Activated CD8-positive, alpha-beta T cell treated with anti-CD3 and anti-CD28 coated beads for 36 hours (primary cell): ENCODE results near the gene MRM2. TPM values are rescaled to one million over a fixed set of nuclear protein-coding genes. Genes with fewer than 3 reads are reported as not detected.

Experiments
- ATAC-seq: fragments of 200-7000 bp; cut with Tn5 transposase; one replicate; pipeline ENCODE4 v1.10.0; 2021; ENCODE audit warnings: mild to moderate bottlenecking, moderate library complexity
- CTCF ChIA-PET: fragments of 350-600 bp; sonication (Branson Sonifier 250); formaldehyde crosslinking; loops from one replicate; lab custom pipeline; 2021; ENCODE audit warnings: antibody characterized with exemption; lab: Charles Lee
- POLR2A ChIA-PET: fragments of 350-600 bp; sonication (Branson Sonifier 250); formaldehyde crosslinking; loops from one replicate; lab custom pipeline; 2021; ENCODE audit warnings: antibody characterized with exemption; lab: Charles Lee
- DNase-seq: peaks from one replicate; pipeline ENCODE4 v3.0.0-alpha.2; 2020
- H3K27ac Mint-ChIP-seq: one replicate; pipeline ENCODE4 v1.8.0; 2021; ENCODE audit warnings: mild to moderate bottlenecking, mixed read lengths
- H3K27me3 Mint-ChIP-seq: one replicate; pipeline ENCODE4 v1.8.0; 2021; ENCODE audit warnings: mixed read lengths
- H3K36me3 Mint-ChIP-seq: one replicate; pipeline ENCODE4 v1.8.0; 2021; ENCODE audit warnings: low read depth, mixed read lengths
- H3K4me1 Mint-ChIP-seq: one replicate; pipeline ENCODE4 v1.8.0; 2021; ENCODE audit warnings: low read depth, mixed read lengths
- H3K4me3 Mint-ChIP-seq: one replicate; pipeline ENCODE4 v1.8.0; 2021; ENCODE audit warnings: mild to moderate bottlenecking, moderate library complexity, mixed read lengths
- H3K9me3 Mint-ChIP-seq: one replicate; pipeline ENCODE4 v1.8.0; 2021; ENCODE audit warnings: mixed read lengths
- CTCF ChIP-seq: fragments of 200-600 bp; IDR thresholded peaks from one replicate; pipeline ENCODE4 v1.8.0; 2022; ENCODE audit warnings: antibody characterized with exemption, mild to moderate bottlenecking
- intact Hi-C: fragments of 100-400 bp; cut with micrococcal nuclease; formaldehyde crosslinking; loops from one replicate; pipeline ENCODE4 v1.10.0; 2022
- total RNA-seq, 2 experiments: library from RNA; stranded (reverse); gene quantifications; one replicate each; pipeline ENCODE4 v1.2.3, GENCODE V29; 2021

The MRM2 gene
- total RNA-seq, 2 experiments from 2014 or later: 30.3 to 31.9 TPM

GRCh38 chr7:2259480-2259879, 17.5 kb upstream of the MRM2 start:
- ChIA-PET POLR2A (no interaction called here), CTCF (interaction anchor here (1.9 to 2.4 kb wide), 2 partner anchors 12 to 88 kb away, joined by 5 to 9 read pairs; no protein-coding TSS in a partner anchor)
- no peak for TF ChIP-seq CTCF
- Mint-ChIP-seq H3K4me1 (peaks cover 14% of the 10 kb centered on the region), H3K27ac (peak overlapping the region; percentile 58), H3K36me3 (peaks cover 11% of the 10 kb centered on the region), H3K4me3 (no peak overlapping the region), H3K9me3 (no peaks in the 10 kb centered on the region), H3K27me3 (no peaks in the 10 kb centered on the region)
- ATAC-seq (no peak), DNase-seq (no peak)
- intact Hi-C loops: no loop called here

- Mint-ChIP-seq H3K27me3 (no peaks in the 10 kb centered on the region), H3K27ac (no peak overlapping the region), H3K4me3 (no peak overlapping the region), H3K9me3 (no peaks in the 10 kb centered on the region), H3K4me1 (peaks cover 14% of the 10 kb centered on the region), H3K36me3 (peaks cover 6% of the 10 kb centered on the region)
- ChIA-PET POLR2A (no interaction called here), CTCF (interaction anchor here (1.9 to 2.4 kb wide), 2 partner anchors 11 to 89 kb away, joined by 5 to 9 read pairs; no protein-coding TSS in a partner anchor)
- ATAC-seq (peak; percentile 32), DNase-seq (no peak)
- intact Hi-C loops: no loop called here
- TF ChIP-seq CTCF: no peak
Observed at GRCh38 chr7:2258661-2259365, 16.8 kb upstream of the MRM2 start.

GRCh38 chr7:2257651-2258050, 15.6 kb upstream of the MRM2 start:
- no peak for TF ChIP-seq CTCF
- no peaks in the 10 kb centered on the region for H3K9me3 Mint-ChIP-seq
- H3K36me3 Mint-ChIP-seq: peaks cover 5% of the 10 kb centered on the region
- intact Hi-C loops: no loop called here
- no peak for DNase-seq
- CTCF ChIA-PET: no interaction called here
- ATAC-seq: no peak
- H3K4me3 Mint-ChIP-seq: no peak overlapping the region
- H3K27ac Mint-ChIP-seq: no peak overlapping the region
- H3K27me3 Mint-ChIP-seq: no peaks in the 10 kb centered on the region
- POLR2A ChIA-PET: no interaction called here
- peaks cover 18% of the 10 kb centered on the region for H3K4me1 Mint-ChIP-seq

- Mint-ChIP-seq H3K36me3 (peaks cover 4% of the 10 kb centered on the region), H3K4me3 (no peak overlapping the region), H3K27me3 (no peaks in the 10 kb centered on the region), H3K4me1 (peaks cover 18% of the 10 kb centered on the region), H3K9me3 (no peaks in the 10 kb centered on the region), H3K27ac (no peak overlapping the region)
- ChIA-PET POLR2A (interaction anchor here (0.6 kb wide), 1 partner anchor 458 kb away, joined by 3 read pairs; no protein-coding TSS in a partner anchor), CTCF (no interaction called here)
- intact Hi-C loops: no loop called here
- no peak for DNase-seq
- no peak for ATAC-seq
- TF ChIP-seq CTCF: no peak
Observed at GRCh38 chr7:2257046-2257551, 15.1 kb upstream of the MRM2 start.
